Right lobe of liver (tissue), 6 donors: Measurements from ENCODE around the gene ERICH3. TPM values are rescaled to one million over a fixed set of nuclear protein-coding genes. Genes with fewer than 3 reads are reported as not detected.
"Not testable (repeated sequence)": the region's sequence is repeated elsewhere in the genome, so short reads cannot be mapped to it uniquely, and the experiment has no call there.

Source experiments
- ATAC-seq, 4 donors: fragments of 200-7000 bp; cut with Tn5 transposase; one replicate each; pipeline ENCODE4 v1.9.1; 2020; ENCODE audit warnings: mild to moderate bottlenecking in 4 of 4, moderate library complexity in 4 of 4
- DNase-seq, 3 donors: peaks; one replicate each; pipeline ENCODE4 v3.0.0-alpha.2; 2020
- H3K27ac ChIP-seq, 3 donors: fragments of 200-600 bp; one replicate each; pipeline ENCODE4 v1.8.0; 2022
- H3K27me3 ChIP-seq, 2 donors: fragments of 200-600 bp; one replicate each; pipeline ENCODE4 v1.8.0; 2022
- H3K36me3 ChIP-seq, 4 donors: fragments of 200-600 bp; sonication (generic) in 1 of 4; one replicate each; pipeline versions ENCODE4 v1.5.1 to v1.8.0; 2017 to 2022; ENCODE audit warnings: control low read depth in 1 of 4
- H3K4me1 ChIP-seq, 4 donors: fragments of 200-600 bp; sonication (generic) in 1 of 4; one replicate each; pipeline versions ENCODE4 v1.5.1 to v1.8.0; 2017 to 2022; ENCODE audit warnings: control low read depth in 1 of 4
- H3K4me3 ChIP-seq, 3 donors: fragments of 200-600 bp; one replicate each; pipeline ENCODE4 v1.8.0; 2022
- H3K9me3 ChIP-seq, 4 donors: fragments of 200-600 bp; sonication (generic) in 1 of 4; one replicate each; pipeline versions ENCODE4 v1.5.1 to v1.8.0; 2017 to 2022; ENCODE audit warnings: control low read depth in 1 of 4
- POLR2A ChIP-seq: fragments of 450-650 bp; IDR thresholded peaks from one replicate; pipeline ENCODE4 v1.6.1; 2017; ENCODE audit warnings: antibody characterized with exemption, mild to moderate bottlenecking
- WGBS: methylation state at CpG from one replicate; pipeline ENCODE4 v1.1.6; 2018; ENCODE audit warnings: low coverage, low lambda C conversion rate; ENCODE audit not compliant: insufficient coverage; ENCODE audit errors: missing lambda C conversion rate; 5-methylcytosine and 5-hydroxymethylcytosine counted together
- intact Hi-C, 2 donors: fragments of 100-400 bp; cut with DNase I; formaldehyde crosslinking; loops; one replicate each; pipeline versions ENCODE4 v1.11.2 to v1.14.1; 2022
- total RNA-seq, 6 experiments: library from RNA; depleted of rRNA in 2 of 6; stranded (reverse); fragments of >200 nt in 2 of 6; fragmentation: NEBNext Ultra II Directional in 3 of 6; extraction: Animal tissue kit (Norgen Biotek cat#: 25700) in 3 of 6; gene quantifications; one replicate each; pipeline versions ENCODE4 v1.1.0 to v1.2.4, GENCODE V29; 2016 to 2023
- TF ChIP-seq, protein P1 (sequence below), 4 donors: fragments of 200-600 bp in 3 of 4; fragments of 450-650 bp in 1 of 4; IDR thresholded peaks; one replicate each; pipeline versions ENCODE4 v1.5.1 to v1.8.0; 2016 to 2022; ENCODE audit warnings: antibody characterized with exemption in 4 of 4, mild to moderate bottlenecking in 2 of 4
- donor health status: DM: no; HTN: yes; CAD: no.
- donor health status: DM: no; HTN: no; CAD: no.
- donor health status: DM: no; HTN: no; CAD: no.
- donor health status: DM: no; HTN: yes; CAD: no.
- donor health status: DM: no; HTN: yes; CAD: no.

ERICH3 gene
- total RNA-seq, 6 experiments from 2014 or later, result 0.06 to 0.51 (median 0.14) TPM; not detected in 2

DNA sequence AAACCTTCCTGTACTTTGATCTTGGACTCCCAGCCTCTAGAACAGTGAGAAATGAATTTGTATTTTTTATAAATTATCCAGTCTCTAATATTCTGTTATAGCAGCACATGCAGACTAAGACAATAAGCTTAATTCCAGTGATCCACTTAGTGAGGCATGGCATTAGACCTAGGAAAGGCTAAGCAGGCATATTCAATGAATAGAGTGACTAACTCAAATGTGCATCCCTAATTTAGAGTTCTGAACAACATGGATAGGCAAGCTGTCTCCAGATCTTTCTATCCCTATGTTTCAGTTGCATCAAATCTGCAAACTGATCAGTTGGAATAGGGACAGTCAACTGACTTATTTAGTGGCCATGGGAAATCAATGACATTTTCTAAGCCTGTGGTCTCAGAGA, 4.3 kb upstream of the ERICH3 start:
- H3K27ac ChIP-seq, result no peak overlapping the region
- peaks cover 0 to 10% (median 0%) of the 10 kb centered on the region in 4 donors for H3K4me1 ChIP-seq
- ATAC-seq (no peak), DNase-seq (no peak)
- H3K4me3 ChIP-seq, result no peak overlapping the region
- TF ChIP-seq, protein P1, sequence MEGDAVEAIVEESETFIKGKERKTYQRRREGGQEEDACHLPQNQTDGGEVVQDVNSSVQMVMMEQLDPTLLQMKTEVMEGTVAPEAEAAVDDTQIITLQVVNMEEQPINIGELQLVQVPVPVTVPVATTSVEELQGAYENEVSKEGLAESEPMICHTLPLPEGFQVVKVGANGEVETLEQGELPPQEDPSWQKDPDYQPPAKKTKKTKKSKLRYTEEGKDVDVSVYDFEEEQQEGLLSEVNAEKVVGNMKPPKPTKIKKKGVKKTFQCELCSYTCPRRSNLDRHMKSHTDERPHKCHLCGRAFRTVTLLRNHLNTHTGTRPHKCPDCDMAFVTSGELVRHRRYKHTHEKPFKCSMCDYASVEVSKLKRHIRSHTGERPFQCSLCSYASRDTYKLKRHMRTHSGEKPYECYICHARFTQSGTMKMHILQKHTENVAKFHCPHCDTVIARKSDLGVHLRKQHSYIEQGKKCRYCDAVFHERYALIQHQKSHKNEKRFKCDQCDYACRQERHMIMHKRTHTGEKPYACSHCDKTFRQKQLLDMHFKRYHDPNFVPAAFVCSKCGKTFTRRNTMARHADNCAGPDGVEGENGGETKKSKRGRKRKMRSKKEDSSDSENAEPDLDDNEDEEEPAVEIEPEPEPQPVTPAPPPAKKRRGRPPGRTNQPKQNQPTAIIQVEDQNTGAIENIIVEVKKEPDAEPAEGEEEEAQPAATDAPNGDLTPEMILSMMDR (IDR thresholded peaks at IDR 0.05), result no peak
- no peak for TF ChIP-seq POLR2A
- no peaks in the 10 kb centered on the region for H3K9me3 ChIP-seq
- H3K36me3 ChIP-seq, result no peaks in the 10 kb centered on the region
- intact Hi-C loops, result no loop called here
- peaks cover 0 to 11% of the 10 kb centered on the region in 2 donors for H3K27me3 ChIP-seq

DNA sequence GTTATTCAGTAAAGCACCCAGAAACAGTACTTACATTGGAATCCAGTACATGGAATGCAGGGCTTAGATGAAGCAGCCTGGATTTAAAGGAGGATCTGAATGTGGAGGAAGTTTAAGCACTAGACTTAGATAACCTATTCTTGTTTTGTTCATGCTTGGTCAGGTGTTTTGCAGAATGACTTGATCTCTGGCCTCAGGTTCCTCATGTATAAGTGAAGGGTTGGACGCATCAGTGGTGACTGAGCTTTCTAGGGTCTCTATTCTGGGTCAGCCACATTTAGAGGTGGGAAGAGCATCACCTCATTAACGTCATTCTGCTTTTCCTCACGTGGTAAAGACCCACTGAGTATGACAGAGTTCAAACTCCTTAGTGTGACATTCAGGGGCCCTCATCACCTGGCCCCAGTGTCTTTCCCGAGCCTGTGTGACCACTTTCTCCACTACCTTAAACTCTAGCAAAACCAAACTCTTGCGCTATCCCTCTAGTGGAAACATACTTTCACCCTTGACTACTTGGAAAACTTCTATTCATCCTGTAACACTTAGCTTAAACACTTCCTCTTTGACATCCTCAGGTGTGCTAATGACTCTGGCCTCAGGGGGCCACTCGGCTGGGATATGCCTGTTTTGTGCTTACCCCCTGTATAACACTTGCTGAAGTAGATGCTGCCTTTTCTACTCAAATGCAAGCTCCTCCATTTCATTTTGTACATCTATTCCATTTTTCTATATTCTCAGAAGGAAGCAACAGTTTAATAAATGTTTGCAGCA, 871 bp upstream of the ERICH3 start:
- Histone ChIP-seq H3K4me3 (no peak overlapping the region), H3K9me3 (no peaks in the 10 kb centered on the region), H3K27me3 (peaks cover 0 to 11% of the 10 kb centered on the region in 2 donors), H3K36me3 (no peaks in the 10 kb centered on the region), H3K4me1 (peaks cover 0 to 10% (median 0%) of the 10 kb centered on the region in 4 donors), H3K27ac (no peak overlapping the region)
- DNase-seq (no peak), ATAC-seq (no peak)
- intact Hi-C loops, result no loop called here
- WGBS, result 51% methylated on average over 6 of the region's 6 CpGs
- TF ChIP-seq, protein P1 (IDR thresholded peaks at IDR 0.05), result no peak
- TF ChIP-seq POLR2A, result no peak

DNA sequence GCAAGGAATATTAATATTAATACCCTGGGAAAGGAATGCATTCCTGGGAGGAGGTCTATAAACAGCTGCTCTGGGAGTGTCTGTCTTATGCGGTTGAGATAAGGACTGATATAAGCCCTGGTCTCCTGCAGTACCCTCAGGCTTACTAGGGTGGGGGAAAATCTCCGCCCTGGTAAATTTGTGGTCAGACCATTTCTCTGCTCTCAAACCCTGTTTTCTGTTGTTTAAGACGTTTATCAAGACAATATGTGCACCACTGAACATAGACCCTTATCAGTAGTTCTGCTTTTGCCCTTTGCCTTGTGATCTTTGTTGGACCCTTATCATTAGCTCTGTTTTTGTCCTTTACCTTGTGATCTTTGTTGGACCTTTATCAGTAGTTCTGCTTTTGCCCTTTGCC, 2.7 kb downstream of the ERICH3 start:
- H3K27me3 ChIP-seq, result peaks cover 0 to 11% of the 10 kb centered on the region in 2 donors
- H3K9me3 ChIP-seq, ATAC-seq, DNase-seq, intact Hi-C loops, H3K4me3 ChIP-seq, H3K4me1 ChIP-seq, H3K36me3 ChIP-seq, H3K27ac ChIP-seq: not testable (repeated sequence)
- 74% methylated on average over 3 of the region's 3 CpGs for WGBS

DNA sequence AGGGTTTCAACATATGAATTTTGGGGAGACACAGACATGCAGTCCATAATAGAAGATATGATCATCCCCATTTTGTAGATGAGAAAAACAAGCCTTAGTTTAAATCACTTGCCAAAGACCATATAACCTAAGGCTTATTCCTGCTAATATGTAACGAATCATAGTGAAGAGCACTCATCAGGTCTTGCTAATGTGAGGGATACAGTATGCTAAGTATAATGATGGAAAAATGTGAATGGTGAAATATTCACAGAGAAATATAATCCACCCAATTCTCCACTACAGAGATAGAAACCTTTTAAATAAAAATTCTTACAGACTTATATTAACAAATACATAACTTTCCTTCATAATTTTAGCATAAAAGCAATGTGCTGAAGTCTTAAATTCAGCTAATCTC, 18.9 kb downstream of the ERICH3 start:
- 80% methylated on average over 1 of the region's 1 CpG for WGBS
- no peaks in the 10 kb centered on the region for H3K27me3 ChIP-seq
- TF ChIP-seq POLR2A, result no peak
- TF ChIP-seq, protein P1 (IDR thresholded peaks at IDR 0.05), result no peak
- no peaks in the 10 kb centered on the region for H3K9me3 ChIP-seq
- ATAC-seq, result no peak
- H3K4me3 ChIP-seq, result no peak overlapping the region
- no peaks in the 10 kb centered on the region for H3K36me3 ChIP-seq
- intact Hi-C loops, result no loop called here
- H3K4me1 ChIP-seq, result no peaks in the 10 kb centered on the region
- H3K27ac ChIP-seq, result no peak overlapping the region
- no peak for DNase-seq

DNA sequence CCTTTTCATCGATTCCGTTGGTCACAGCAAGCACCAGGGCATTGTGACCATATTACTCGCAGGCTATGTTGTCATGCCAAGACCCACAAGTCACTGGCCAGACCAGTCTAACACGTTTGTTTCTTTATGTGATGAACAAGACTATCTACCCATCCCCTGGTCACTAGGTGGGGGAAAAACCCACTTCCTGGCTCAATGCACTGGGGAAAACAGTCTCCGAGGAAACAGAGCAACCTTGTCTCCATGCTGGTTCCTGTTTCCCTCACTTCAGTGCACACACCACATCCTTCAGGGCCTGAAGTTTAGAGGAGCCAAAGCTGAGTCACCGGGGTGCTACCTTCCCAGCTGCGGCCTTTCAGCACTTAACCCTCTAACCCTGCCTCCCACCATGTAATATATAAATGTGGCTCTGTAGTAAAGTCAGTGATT, 20.9 kb downstream of the ERICH3 start:
- intact Hi-C loops, result no loop called here
- no peak for DNase-seq
- Histone ChIP-seq H3K9me3 (no peaks in the 10 kb centered on the region), H3K27me3 (no peaks in the 10 kb centered on the region), H3K4me3 (no peak overlapping the region), H3K36me3 (no peaks in the 10 kb centered on the region), H3K27ac (no peak overlapping the region), H3K4me1 (no peaks in the 10 kb centered on the region)
- 45% methylated on average over 7 of the region's 7 CpGs for WGBS
- TF ChIP-seq POLR2A, result no peak
- TF ChIP-seq, protein P1 (IDR thresholded peaks at IDR 0.05), result no peak
- ATAC-seq, result no peak
